SH-SY5Y (cell line): Measurements from ENCODE around the gene FAM118B.

Experiments used
- GATA2 ChIP-seq: IDR thresholded peaks from 2 replicates; pipeline ENCODE4 v1.6.1; 2011; ENCODE audit warnings: mild to moderate bottlenecking, low read depth, low read length
- GATA3 ChIP-seq: IDR thresholded peaks from 2 replicates; pipeline ENCODE4 v1.6.1; 2011; ENCODE audit warnings: low read depth, mild to moderate bottlenecking, low read length, moderate library complexity

DNA sequence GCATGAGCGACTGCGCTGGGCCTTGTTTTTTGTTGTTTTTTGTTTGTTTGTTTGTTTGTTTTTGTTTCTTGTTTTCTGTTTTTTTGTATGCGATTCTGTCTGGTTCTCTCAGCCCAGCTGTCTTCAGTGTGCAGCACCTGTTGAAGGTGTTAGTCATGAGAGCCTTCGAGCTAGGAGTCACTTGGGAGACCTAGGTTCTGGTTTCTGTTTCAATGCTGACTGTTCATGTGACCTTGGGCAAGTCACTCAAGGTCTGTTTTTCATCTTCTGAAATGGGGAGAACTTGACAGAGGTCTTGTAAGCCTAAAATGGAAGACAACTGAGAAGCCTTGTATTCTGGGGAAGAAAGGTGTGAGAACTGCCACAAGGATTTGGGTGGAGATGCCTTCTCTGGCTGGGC is 94.1 kb downstream of the FAM118B start:
- no peak for TF ChIP-seq GATA2
- no peak for TF ChIP-seq GATA3
